Stimulated activated CD8-positive, alpha-beta memory T cell treated with anti-CD3 and anti-CD28 coated beads, Interleukin-15, amount 100 ng/mL, for 48 hours (primary cell): ENCODE measurements around the gene TLN1.

Experiments
- DNase-seq, 2 donors: peaks; one replicate each; pipeline ENCODE4 v3.0.0-alpha.2; 2020; ENCODE audit warnings: low read depth in 2 of 2

Gene TLN1

DNA sequence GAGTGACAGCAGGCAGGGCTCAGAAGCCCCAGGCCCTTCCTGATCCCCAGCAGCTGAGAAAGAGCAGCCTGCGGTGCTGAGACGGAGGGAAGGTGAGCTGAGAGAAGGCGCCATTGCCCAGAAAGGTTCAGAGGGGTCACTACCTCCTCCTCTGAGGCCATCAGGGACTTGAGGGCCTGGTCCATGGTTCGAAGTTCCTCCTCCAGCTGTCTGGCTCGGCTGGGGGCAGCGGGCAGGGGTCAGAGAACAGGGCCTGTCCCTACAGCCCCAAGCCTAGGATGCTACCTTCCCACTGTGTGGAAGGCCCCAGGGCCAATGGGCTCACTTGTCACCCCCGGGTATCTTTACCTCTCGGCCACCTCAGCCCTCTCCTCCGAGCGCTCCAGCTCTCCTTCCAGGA lies 47.1 kb downstream of the TLN1 start:
- DNase-seq = no peak

DNA sequence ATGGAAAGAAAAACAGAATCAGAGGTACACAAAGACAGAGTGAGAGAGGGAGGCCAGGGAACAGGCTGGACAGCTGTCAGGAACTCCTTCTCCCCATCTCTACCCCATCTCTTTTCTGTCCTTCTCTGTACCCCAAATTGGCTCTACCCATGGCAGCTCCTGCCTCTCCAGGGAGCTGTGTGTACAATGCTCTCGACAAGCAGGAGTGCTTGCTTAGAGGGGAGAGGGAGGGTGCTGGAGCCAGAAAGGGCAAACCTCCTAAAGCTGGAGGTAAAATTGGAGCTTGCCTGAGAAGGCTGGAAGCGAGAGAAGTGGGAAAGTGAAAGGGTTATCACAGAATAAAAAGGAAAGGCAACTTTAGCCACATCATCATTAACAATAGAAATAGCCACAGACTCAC lies 48.7 kb downstream of the TLN1 start:
- no peak for DNase-seq

DNA sequence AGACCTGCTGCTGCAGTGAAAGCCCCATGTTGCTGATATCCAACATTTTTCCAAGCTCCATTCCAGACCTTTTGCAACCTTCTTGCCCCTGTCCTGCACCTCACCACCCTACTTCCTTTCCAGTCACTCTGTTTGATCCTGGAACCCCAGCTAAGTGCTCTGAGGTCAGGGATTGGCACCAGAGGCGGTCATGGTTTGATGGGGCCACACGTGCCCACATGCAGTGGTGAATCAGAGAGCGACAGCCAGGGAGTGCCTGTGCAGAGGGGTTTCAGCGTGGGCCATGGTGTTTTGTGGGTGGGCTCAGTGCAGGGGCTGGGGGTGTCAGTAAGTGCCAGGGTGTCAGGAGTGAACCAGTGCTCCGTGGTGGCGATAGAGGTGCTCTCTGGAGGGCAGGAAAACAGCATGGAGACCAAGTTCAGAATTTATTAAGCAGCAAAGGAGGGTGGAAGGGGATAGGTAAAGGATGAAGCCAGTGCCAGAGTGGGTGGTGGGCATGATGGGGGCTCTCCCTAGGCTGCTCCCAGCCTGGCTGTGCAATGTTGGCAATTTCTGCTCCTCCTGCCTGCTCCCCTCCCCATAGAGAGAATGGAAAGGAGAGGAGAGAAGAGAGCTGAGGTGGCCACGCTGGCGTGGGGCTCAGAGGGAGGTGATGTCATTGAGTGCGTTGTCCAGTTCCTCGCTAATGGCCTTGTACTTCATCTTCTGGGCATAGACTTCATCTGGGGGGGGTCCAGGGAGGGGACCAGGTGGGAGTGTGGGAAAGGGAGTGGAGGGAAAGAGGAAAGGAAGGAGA lies 49.3 kb downstream of the TLN1 start:
- DNase-seq = no peak

DNA sequence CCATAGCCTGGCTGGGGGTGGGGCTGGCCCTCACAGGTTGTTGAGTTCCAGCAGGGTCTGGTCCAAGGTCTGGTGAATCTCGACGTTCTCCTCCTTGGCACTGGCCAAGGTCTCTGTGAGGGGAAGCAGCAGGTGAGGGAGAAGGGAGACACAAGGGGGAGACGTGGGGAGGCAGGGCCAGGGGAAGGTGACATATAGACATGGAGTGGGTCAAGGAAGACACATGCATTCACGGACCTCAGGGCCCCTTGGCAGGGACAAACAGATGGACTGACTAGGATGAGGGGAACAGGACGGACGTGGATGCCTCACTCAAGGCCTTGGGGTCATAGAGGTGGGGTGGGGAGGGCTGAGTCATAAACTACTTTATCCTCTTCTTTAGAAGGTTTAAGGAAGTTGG lies 49.9 kb downstream of the TLN1 start:
- no peak for DNase-seq

DNA sequence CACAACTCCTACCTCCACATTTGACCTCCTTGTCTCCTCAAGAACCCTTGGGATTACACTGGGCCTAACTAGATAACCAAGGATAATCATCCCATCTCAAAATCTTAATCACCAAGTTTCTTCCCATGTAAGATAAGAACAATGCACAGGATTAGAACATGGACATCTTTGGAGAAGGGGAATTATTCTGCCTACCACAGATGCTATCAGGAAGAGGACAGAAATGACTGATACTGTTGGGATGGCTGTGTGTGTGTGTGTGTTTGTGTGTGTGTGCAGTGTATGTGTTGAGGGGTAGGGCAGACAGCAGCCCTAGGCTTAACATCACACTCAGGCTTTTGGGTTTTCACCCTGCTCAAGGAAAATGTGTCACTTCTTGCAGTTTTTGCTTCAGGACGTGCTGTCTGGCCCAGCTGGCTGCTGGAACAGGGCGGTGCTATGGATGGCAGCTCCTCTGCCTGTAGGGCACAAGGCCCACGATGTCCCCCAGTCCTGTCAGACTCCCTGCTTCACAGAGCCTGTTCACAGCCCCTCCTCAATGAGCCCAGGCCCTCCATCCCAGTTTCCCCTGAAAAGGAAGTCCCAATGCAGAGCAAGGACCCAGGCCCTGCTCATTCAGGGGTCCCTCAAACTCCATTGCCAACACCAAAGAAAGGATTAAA lies 50.5 kb downstream of the TLN1 start:
- DNase-seq = no peak

DNA sequence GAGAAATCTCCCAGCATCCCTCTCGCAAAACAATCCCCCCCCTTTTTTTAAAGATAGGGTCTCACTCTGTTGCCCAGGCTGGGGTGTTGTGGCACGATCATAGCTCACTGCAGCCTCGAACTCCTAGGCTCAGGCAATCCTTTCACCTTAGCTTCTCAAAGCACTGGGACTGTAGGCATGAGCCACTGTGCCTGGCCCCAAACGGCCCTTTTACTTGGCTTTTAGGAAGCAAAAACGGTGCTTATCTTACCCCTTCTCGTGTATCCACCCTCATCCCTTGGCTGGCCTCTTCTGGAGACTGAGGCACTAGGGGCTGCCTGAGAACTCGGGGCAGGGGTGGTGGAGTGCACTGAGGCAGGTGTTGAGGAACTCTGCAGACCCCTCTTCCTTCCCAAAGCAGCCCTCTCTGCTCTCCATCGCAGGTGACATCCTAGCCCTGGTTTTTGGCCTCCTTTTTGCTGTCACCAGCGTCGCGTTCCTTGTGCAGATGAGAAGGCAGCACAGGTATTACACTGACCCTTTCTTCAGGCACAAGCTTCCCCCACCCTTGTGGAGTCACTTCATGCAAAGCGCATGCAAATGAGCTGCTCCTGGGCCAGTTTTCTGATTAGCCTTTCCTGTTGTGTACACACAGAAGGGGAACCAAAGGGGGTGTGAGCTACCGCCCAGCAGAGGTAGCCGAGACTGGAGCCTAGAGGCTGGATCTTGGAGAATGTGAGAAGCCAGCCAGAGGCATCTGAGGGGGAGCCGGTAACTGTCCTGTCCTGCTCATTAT lies 51.5 kb downstream of the TLN1 start:
- DNase-seq = no peak

DNA sequence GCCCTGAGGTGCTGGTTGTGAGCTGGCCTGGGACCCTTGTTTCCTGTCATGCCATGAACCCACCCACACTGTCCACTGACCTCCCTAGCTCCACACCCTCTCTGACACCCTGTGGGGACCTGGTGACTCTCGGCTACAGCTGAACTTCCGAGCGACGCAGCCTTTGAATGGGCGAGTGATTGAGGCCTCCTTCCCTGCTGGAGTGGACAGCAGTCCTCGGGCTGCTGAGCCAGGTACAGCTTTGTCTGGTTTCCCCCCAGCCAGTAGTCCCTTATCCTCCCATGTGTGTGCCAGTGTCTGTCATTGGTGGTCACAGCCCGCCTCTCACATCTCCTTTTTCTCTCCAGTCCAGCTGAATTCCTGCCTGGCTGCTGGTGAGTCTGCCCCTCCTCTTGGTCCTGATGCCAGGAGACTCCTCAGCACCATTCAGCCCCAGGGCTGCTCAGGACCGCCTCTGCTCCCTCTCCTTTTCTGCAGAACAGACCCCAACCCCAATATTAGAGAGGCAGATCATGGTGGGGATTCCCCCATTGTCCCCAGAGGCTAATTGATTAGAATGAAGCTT lies 52.1 kb downstream of the TLN1 start:
- DNase-seq = no peak

DNA sequence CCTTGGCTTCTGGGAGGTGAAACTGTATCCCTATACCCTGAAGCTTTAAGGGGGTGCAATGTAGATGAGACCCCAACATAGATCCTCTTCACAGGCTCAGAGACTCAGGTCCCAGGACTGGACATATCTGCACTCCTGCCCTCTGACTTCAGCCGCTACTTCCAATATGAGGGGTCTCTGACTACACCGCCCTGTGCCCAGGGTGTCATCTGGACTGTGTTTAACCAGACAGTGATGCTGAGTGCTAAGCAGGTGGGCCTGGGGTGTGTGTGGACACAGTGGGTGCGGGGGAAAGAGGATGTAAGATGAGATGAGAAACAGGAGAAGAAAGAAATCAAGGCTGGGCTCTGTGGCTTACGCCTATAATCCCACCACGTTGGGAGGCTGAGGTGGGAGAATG lies 52.9 kb downstream of the TLN1 start:
- no peak for DNase-seq

DNA sequence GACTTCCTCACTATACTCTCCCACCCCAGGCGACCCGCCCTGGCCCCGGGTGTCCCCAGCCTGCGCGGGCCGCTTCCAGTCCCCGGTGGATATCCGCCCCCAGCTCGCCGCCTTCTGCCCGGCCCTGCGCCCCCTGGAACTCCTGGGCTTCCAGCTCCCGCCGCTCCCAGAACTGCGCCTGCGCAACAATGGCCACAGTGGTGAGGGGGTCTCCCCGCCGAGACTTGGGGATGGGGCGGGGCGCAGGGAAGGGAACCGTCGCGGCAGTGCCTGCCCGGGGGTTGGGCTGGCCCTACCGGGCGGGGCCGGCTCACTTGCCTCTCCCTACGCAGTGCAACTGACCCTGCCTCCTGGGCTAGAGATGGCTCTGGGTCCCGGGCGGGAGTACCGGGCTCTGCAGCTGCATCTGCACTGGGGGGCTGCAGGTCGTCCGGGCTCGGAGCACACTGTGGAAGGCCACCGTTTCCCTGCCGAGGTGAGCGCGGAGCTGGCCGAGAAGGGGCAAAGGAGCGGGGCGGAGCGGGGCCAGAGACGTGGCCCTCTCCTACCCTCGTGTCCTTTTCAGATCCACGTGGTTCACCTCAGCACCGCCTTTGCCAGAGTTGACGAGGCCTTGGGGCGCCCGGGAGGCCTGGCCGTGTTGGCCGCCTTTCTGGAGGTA lies 56.1 kb downstream of the TLN1 start:
- DNase-seq = no peak

DNA sequence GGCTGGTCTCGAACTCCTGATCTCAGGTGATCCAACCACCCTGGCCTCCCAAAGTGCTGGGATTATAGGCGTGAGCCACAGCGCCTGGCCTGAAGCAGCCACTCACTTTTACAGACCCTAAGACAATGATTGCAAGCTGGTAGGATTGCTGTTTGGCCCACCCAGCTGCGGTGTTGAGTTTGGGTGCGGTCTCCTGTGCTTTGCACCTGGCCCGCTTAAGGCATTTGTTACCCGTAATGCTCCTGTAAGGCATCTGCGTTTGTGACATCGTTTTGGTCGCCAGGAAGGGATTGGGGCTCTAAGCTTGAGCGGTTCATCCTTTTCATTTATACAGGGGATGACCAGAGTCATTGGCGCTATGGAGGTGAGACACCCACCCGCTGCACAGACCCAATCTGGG lies 56.8 kb downstream of the TLN1 start:
- DNase-seq = no peak

DNA sequence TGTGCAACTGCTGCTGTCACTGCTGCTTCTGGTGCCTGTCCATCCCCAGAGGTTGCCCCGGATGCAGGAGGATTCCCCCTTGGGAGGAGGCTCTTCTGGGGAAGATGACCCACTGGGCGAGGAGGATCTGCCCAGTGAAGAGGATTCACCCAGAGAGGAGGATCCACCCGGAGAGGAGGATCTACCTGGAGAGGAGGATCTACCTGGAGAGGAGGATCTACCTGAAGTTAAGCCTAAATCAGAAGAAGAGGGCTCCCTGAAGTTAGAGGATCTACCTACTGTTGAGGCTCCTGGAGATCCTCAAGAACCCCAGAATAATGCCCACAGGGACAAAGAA lies 58.0 kb downstream of the TLN1 start:
- no peak for DNase-seq

DNA sequence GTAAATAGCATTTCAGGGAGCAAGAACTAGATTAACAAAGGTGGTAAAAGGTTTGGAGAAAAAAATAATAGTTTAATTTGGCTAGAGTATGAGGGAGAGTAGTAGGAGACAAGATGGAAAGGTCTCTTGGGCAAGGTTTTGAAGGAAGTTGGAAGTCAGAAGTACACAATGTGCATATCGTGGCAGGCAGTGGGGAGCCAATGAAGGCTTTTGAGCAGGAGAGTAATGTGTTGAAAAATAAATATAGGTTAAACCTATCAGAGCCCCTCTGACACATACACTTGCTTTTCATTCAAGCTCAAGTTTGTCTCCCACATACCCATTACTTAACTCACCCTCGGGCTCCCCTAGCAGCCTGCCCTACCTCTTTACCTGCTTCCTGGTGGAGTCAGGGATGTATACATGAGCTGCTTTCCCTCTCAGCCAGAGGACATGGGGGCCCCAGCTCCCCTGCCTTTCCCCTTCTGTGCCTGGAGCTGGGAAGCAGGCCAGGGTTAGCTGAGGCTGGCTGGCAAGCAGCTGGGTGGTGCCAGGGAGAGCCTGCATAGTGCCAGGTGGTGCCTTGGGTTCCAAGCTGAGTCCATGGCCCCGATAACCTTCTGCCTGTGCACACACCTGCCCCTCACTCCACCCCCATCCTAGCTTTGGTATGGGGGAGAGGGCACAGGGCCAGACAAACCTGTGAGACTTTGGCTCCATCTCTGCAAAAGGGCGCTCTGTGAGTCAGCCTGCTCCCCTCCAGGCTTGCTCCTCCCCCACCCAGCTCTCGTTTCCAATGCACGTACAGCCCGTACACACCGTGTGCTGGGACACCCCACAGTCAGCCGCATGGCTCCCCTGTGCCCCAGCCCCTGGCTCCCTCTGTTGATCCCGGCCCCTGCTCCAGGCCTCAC lies 58.6 kb downstream of the TLN1 start, which contains the start of gene CA9:
TSS of gene CA9 (plus strand) at position 797 of the 893 bp plus-strand sequence. CDS start at position 829, 32 bp downstream.
- no peak for DNase-seq

DNA sequence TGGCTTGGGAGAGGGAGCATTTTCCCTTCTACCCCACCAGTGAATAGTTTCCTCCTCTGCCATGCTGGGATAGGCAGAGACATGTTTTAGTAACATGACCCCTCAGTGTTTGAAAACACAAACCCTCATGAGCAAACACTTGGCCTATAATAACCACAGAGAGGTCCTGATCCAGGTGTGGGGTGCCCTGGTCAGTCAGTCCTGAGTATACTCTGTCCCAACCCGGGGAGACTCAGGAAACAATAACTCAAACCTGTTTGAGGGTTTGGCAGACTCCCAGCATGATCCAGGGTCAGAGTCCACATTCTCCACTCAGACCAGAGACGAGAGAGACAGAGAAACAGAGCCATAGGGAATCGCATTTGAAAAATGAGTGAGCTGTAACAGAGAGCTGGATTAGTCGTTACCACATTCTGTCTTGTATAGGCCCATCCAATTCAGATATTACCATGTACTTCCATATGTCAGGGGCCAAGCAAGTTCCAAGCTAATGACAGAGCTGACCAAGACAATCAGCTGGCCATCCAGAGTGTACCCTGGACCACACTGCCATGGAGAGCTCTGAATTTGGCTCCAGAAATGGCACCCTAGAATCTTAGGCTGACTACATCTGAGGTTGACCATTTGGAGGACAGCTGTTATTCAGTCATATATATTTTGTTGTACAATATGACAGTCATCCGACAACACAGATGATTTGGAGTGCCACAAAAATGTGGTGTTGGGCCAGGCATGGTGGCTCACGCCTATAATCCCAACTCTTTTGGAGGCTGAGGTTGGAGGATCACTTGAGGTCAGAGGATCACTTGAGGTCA lies 62.5 kb downstream of the TLN1 start:
- no peak for DNase-seq

DNA sequence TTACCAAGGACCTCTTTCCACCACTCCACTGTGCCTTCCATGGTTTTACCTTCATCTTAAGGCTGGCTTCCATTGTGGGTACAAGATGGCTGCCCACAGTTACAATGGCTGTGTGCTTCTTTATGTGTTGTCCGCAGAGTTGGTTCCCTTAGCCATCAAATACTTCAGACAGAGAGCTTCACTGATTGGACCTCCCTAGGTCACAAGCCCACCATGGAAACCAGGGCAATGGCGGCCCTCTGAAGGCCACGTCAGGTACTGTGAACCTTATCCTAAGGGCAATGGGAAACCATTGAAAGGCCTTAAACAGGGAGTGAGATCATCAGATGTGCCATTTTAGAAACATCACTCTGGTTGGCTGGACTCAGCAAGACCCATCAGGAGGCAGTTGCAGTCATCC lies 64.1 kb downstream of the TLN1 start:
- no peak for DNase-seq

DNA sequence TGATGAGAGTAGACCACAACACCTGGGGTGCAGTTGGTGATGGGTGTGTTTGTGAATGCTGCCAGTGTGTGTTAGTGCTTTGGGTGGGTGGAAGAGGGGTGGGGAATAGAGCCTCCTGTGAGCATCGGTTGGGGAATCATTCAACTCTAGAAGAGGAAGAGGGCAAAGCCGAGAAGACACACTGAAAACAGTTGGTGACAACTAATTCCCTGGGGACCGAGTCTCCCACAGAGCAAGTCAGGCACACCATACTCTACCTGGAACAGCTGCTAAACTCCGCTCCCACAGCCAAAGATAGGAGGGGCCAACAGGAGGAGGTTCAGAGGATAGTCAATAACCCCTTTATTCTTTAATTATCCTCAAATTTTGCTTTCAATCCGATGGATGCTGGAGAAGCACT lies 65.4 kb downstream of the TLN1 start:
- no peak for DNase-seq

DNA sequence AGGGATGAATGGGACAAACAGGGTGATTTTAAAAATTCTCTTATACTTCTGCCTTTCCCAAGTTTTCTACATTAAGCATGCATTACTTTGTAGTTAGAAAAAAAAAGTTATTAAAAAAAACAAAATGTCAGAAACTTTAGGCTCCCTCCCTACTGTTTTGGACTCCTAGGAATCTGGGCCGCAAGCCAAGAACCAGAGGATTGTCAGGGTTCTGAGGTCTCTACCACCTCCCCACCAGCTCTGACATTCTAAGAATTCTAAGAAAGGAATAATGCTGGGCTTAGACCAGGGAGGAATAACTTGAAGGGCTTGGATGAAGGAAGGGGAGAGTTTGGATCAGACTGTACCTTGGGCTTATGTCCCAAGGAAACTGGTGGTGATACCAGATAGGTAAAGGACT lies 66.0 kb downstream of the TLN1 start:
- DNase-seq = no peak

DNA sequence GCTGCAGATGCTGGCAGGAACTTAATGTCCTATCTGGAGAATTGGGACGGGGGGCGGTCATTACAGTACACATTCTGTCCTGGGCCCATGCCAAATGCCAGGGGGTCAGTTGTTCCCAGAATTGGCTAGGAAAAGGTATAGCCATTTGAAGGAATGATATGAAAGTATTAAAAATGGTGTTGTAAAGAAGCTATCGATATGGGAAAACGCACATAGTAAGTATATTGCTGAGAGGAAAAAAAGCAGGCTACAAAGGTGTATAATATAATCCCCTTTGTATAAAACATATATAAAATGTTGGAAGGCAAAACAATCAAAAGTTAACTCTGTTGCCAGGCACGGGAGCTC lies 66.5 kb downstream of the TLN1 start:
- DNase-seq = no peak

DNA sequence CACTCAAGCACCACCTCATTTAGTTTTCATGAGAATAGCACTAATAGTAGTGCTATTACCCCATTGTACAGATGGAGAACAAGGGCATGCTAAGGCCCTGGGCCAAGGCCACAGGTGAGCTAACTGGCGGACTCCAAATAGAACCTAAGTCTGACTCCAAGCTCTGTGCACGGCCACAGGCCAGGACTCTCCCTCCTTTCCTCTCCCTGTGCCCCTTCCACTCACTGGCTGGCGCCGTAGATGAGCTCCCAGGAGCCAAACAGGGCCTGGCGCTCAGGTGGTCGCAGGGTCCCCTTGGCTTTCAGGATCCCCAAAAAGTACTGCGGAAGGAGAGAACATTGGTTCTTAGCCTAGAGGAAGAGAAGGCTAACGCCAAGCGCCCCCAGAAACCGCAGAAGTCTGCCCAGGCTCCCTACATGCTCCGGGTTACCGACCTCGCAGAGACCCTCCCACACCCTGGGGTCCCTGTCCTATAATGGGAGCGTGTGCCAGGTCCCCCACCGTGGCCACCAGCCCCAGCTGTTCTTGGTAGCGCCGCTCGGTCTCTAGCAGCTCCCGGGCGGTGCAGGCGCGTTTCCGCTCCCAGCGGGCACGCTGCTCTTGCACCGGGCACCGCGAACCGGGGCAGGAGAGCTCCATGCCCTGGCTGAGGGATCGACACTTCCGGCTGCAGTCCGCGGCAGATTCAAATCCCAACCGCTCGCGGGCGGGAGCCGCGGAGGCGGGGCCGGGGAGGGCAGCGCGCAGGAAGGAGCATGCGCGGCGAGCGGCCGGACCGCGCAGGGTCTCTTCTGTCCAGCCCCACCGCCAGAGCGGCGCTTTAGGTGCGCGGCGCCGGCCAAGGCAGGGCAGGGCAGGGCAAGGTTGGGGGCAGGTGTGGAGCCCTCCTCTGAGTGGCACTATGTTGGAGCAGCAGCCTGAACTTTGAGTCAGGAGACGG lies 67.2 kb downstream of the TLN1 start, which contains the start of gene ARHGEF39:
TSS of gene ARHGEF39 (minus strand) at position 665 of the 940 bp plus-strand sequence. CDS start at position 639, 26 bp downstream.
- peak; percentile 72 to 76 for DNase-seq

DNA sequence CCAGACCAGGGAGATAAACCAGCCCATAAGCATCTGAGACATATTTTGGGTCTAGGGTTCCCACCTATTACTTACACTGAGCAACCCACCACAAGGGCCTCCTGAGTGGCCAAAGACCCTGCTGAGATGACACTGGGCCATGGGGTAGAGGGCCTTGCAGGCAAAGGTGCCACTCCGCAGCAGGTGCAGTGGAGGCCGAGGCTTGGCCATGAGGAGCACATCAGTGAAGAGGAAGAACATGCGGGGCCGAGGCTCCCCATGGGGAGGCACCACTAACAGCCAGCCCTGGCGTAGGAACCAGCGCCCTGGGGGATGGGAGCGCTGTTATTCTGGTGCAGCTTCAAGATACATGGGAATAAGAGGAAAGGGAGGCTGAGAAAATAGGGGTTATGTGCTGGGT lies 69.6 kb downstream of the TLN1 start:
- no peak for DNase-seq
